Measurements from ENCODE around the gene IFT88.

IFT88 gene

GRCh38 chr13:20711301-20712044 lies 144.5 kb downstream of the IFT88 start:
- no peak overlapping the region for H3K4me3 ChIP-seq (ENCODE audit: low read depth, low read length)
- TF ChIP-seq CTCF (IDR thresholded peaks at IDR 0.05; ENCODE audit: borderline replicate concordance, insufficient read depth, low read depth, low read length): no peak

DNA sequence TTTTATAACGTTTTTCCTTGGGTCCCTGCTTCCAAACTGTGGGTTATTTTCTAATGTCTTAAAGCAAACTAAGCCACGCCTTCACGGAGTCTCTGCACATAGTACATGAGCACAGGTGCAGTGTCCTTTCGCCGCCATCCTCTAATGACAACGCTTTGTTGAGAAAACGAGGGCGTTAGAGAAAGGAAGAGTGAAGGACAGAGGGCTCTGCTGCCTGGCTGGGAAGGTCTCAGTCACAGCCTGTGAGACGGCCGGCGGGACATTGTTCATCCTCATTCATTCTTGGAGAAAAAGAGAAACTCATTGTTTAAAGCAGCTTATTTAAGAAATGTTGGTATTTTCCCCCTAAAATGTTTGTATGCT lies 146.0 kb downstream of the IFT88 start:
- no peak for TF ChIP-seq CTCF (IDR thresholded peaks at IDR 0.05; ENCODE audit: borderline replicate concordance, insufficient read depth, low read depth, low read length)
- H3K4me3 ChIP-seq (ENCODE audit: low read depth, low read length): no peak overlapping the region

DNA sequence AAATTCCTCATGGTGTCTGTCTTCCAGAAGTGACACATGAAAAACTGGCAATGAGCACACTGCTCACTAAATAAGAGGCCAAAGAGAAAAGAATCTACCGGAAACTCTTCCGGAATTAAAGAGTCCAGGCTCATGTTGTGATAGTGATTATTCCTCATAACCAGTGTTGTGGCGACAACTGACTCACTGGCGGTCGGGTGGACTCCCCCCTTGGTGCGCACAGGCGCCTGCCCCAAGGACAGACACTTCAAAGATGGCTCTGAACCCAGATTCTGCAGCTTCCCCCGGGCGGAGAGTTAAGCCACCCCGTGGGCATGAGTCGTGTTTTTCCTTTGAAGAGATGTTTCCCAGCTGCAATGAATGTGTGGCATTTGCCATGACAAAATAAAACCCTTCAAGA lies 146.8 kb downstream of the IFT88 start:
- no peak for TF ChIP-seq CTCF (IDR thresholded peaks at IDR 0.05; ENCODE audit: borderline replicate concordance, insufficient read depth, low read depth, low read length)
- no peak overlapping the region for H3K4me3 ChIP-seq (ENCODE audit: low read depth, low read length)

- no peak for TF ChIP-seq CTCF (IDR thresholded peaks at IDR 0.05; ENCODE audit: borderline replicate concordance, insufficient read depth, low read depth, low read length)
- no peak overlapping the region for H3K4me3 ChIP-seq (ENCODE audit: low read depth, low read length)
These were observed 147.2 kb downstream of the IFT88 start for GRCh38 chr13:20714161-20714560.

GRCh38 chr13:20714563-20715329 lies 147.8 kb downstream of the IFT88 start:
- H3K4me3 ChIP-seq (ENCODE audit: low read depth, low read length): no peak overlapping the region
- no peak for TF ChIP-seq CTCF (IDR thresholded peaks at IDR 0.05; ENCODE audit: borderline replicate concordance, insufficient read depth, low read depth, low read length)

DNA sequence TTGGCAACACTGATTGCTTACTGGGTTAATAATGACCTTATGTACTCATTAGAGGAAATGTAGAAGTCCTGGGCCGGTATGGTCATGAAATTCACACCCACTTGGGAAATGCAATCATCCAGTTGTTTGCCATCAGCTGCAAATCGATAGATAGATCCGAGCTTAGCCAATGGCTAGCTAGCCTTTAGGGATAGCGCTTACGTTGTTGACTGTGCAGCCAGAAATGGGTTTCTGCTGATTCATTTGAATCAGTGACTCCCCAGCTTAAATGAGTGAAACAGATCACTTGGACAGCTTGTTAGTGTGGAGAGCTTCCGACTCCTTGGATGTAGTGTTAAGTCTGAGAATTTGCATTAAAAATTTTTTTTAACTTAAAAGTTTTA lies 148.4 kb downstream of the IFT88 start:
- no peak overlapping the region for H3K4me3 ChIP-seq (ENCODE audit: low read depth, low read length)
- TF ChIP-seq CTCF (IDR thresholded peaks at IDR 0.05; ENCODE audit: borderline replicate concordance, insufficient read depth, low read depth, low read length): no peak

- H3K4me3 ChIP-seq (ENCODE audit: low read depth, low read length): no peak overlapping the region
- TF ChIP-seq CTCF (IDR thresholded peaks at IDR 0.05; ENCODE audit: borderline replicate concordance, insufficient read depth, low read depth, low read length): no peak
These were observed 150.0 kb downstream of the IFT88 start for GRCh38 chr13:20716951-20717350.

Data from GM12875 (cell line).